HG03342 (cell line): ENCODE measurements around the gene ADRA1B.

Source experiments
- ATAC-seq: cut with Tn5 transposase; IDR thresholded peaks from one replicate; pipeline ENCODE4 v1.9.1; 2021; ENCODE audit warnings: mild to moderate bottlenecking, moderate library complexity; ENCODE audit not compliant: unreplicated experiment

ADRA1B gene

DNA sequence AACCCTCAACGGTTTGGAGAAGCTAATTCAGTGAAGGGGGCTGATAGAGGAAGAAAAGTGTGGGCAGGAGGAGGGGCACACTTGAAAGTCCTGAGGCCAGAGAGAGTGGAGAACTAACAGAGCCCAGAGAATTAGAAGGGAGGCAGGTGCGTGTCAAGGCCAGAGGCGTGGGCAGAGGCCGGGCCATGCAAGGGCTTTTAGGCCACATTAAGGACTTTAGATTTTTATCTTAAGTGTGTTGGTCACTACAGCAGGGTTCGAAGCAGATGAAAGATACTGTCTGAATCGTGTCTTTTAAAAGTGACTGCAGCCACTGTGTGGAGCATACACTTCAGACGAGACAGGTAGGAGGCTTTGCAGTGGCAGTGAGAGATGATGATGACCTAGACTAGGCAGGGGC, 6.7 kb downstream of the ADRA1B start:
- ATAC-seq = no peak

DNA sequence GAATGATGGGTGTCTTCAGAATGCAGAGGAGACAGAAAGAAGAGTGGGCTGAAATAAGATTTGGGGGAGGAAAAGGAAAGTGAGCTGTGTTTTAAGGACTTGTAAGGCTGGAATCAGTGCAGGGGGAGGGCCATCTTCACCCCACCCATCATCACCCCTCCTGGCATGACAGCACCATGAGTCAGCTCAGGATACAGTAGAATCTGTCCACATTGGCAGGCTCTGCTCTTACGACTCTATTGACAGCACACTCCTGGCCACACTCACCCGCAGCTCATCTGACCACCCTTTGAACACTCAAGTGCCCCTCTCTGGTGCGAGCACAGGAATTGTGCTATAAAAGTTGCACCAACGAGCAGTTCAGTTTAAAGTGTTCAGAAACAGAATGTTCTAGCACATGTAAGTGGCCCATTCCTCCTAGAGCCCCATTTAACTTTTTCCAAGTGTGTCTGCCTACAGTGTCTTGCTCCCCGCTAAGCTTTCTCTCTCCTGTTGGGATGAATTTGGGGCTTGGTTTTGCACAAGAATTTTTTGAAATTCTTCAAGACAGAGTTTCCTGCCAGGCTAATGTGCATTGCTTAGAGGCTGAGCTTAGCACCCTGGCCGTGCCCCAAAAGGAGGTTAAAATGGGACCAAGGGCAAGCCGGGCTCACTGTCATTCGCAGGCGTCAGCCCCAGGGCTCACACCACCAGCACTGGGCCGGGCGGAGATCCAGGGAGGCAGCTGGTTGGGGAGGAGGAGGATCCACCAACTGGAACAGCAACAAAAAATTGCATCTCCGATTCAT, 12.0 kb downstream of the ADRA1B start:
- ATAC-seq = no peak

DNA sequence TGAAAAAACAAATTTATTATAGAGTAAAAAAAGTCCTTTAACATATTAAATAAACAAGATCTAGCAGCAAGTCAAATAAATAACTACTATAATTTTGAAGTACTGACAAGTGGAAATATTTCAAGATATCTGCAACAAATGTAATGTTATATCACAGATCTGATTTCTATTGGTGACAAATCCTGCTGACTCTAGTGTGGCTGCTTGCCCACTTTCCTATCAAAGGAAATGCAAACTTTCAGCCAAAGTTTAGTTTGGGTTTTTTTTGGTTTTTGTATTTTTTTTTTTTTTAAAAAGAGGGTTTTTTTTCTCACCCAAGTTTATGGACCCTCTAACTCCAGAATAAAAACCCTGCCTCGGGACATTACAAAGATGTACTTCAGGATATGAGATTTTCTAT, 12.9 kb downstream of the ADRA1B start:
- no peak for ATAC-seq

DNA sequence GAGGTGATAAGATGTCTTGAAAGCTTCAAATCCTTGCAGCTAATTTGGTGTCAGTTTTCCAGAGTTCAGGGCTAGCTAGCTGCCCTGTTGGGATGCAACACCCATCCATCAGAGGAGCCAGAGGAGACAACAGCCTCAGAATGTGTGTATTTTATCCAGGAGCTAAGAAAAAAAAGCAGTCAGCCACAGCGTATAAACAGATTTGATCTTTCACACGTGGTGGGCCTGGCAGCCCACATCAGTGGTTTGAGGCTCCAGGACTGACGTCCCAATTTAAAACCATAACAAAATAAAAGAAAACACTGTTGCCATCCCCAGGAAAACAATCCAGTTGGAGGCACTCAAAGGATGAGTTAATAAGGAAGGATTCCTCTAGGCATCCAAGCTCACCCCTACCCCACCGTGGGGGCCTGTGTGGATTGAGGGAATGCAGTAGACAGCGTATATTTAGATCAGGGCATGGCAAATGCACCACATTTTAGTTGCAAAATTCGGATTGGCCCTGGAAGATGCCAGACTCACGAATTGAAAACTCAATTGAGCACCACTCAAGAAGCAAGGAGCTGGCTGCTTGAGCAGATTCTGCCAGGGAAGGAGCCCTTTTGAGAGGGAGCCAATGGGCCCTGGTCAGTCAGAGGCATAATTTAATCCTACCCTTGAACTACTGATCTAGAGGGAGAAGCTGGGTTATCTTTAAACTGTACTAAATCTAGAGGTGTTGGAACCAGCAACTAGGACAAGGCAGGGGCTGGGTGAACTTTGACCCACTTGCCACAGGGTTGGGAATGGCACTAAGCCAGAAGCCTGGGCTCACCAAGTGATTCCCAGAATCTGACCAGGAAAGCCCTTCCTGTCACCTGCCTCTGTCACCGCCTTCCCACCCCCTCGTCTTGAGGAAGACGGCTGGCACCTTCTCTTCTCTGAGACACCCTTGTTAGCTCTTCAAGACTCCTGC, 17.5 kb downstream of the ADRA1B start:
- ATAC-seq = no peak

DNA sequence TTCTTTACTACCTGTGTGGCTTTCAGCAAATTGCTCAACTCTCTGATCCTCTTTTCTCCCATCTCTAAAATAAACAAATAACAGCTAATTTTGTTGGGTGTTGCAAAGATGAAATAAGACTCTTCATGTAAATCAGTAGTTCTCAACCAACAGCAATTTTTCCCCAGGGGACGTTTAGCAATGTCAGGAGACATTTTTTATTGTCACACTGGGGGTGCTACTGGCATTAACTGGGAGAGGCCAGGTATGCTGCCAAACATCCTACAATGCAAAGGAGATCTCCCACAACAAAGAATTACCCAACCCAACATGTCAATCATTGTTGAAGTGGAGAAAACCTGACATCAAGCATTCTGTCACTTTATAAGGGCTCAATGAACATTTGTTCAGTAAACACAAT, 19.7 kb downstream of the ADRA1B start:
- ATAC-seq = no peak

DNA sequence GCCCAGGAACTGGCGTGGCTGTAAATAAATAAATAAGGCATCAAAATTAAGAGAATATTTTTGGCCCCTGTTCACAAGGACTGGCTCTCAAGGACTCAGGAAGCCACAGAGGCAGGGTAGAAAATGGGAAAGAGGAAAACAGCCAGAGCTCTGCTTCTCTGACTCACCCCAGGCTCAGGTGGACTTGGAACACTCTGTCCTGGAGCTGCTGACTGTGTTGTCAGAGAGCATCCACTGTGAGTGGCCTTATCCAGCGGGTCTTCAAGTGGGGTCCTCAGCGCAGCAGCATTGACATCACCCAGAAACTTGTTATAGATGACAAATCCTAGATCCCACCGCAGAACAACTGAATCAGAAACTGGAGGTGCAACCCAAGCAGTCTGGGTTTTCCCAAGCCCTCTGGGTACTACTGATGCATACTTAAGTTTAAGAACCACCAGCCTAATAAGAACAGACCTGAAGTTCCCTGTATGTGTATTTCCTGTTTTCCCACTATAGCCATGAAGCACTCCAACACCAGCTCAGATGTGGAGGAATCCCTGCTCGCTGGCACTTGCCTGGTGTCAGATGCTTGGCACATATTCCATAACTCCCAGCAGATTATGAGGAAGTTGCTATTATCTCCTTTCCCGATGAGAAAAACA, 20.5 kb downstream of the ADRA1B start:
- no peak for ATAC-seq

DNA sequence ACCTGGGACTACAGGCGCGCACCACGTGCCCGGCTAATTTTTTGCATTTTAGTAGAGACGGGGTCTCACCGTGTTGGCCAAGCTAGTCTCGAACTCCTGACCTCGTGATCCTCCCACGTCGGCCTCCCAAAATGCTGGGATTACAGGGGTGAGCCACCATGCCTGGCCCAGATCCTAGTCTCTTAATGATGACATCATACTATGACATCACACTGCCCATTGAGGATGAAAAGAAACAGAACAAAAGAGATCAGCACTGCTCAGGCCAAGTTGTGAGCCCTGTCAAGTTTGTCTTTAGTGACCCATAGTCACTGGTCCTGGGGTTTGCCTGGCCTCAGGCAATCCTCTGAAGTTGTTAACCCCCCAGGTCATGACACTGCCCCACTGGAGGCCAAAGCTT, 21.3 kb downstream of the ADRA1B start:
- no peak for ATAC-seq

DNA sequence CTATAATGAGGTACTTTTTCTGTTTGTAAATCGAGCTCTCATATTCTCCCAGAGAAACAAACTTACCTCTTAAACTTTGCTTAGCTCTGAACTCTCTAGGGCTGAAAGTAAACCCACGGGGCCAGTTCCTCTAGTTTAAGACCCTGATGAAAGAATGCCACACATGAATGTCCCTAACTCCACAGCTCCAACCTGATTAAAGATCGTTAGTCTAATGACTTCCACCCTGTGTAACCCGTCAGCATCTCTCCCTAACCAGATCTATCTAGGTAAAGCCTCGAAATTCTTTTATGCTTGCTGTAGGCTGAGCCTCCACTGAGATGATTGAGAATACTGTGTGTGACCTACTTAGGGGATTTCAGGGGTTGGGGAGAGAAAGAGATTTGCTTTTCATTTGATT, 27.0 kb downstream of the ADRA1B start:
- no peak for ATAC-seq

DNA sequence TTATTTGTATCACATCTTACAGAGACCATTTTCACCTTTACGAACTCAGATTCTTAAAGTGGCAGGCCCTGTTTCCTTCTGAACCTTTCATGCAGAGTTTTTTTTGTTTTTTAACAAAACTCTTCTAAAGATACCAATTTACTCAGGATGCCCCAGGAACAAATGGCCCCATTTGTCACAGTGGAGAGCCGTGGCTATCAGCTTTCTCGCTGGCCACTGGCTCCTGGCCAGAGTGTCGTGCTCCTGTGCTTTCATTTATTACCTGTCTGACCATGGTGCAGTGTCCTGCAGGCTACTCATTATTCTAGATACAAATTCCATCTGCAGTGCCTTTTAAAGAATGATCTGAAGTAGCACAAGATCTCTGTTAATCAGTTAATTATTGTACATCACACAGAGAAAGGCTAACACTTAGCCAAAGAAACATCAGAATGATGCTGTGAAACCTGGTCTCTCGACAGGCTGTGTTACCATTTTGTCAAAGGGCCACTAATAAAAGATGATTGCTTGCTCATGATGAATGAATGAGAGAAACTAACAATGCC, 27.8 kb downstream of the ADRA1B start:
- no peak for ATAC-seq

DNA sequence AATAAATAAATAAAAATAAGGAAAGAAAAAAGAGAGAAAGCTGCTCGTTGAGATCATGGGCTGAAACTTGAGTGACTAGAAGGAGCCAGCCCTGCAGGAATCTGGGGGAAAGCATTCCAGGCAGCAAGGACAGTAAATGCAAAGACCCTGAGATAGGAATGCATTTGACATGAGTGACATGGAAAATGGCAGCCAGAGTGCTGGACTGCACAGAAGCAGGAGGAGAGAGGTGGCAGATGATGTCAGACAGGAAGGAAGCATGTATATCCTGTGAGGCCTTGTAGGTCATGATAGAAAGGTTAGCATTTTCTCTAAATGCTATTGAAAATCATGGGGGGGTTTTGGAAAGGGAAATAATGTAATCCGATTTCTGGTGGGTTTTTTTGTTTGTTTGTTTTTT, 29.1 kb downstream of the ADRA1B start:
- no peak for ATAC-seq

DNA sequence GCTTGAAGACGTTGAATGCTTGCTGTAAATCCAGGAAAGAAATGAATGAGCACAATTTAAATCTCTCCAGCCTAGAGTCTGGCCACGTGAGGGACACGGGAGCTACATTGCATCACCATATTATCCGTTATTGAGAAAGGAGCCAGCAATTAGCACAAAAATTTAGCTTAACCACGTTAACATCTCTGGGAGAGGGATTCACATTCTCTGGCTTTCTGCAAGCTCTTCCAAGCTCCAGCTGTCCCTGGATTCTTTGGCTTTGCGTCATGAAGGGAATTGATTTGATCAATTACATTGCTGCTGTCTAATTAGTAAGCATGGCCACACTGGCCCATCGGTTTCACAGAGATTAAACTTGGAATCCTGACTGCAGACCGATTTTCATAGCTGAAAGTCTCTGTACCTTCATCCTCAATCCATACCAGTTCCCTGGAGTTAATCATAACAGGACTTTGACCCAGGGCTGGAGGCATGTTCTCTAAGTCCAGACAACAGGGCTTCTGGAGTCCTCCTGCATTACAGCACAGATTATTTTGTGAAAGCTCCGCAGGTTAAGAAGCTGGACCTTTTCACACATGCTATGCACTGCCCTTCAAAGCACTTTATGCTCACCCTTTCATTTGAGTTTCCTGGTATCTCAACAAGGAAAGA, 31.6 kb downstream of the ADRA1B start:
- ATAC-seq = no peak

DNA sequence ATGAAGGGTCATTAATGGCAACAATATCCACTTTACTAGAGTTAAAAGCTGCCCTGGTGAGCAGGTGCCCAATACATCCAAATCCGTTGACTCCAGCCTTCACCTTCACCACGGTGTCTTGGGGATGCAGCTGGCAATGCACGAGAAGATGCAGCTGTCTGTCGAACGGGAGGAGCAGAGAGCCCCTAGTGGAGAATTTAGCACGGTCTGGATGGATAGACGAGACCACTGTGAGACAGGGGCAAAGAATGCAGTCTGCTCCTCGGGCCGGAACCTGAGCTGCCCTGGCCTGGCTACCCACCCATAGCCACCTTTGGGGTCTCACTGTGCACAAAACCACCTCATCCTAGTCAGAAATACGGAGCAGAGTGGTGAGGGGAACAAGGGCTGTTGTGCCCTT, 35.1 kb downstream of the ADRA1B start:
- no peak for ATAC-seq

DNA sequence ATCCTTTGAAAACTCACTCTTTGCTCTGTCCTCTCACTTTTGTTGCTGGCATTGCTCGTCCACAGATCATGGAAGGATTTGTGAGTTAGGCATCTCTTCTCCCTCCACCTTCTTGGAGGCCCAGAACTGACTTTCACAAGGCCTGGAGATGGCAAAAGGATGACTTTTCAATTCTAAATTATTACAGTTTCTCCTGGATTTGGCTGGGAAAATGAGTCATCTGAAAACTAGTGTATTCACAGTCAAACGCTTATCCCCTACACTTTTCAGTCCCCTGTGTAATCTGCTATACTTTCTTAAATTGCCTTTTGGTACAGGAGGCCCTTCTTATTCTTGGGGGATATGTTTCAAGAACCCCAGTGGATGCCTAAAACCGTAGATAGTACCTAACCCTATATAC, 35.6 kb downstream of the ADRA1B start:
- ATAC-seq = no peak

DNA sequence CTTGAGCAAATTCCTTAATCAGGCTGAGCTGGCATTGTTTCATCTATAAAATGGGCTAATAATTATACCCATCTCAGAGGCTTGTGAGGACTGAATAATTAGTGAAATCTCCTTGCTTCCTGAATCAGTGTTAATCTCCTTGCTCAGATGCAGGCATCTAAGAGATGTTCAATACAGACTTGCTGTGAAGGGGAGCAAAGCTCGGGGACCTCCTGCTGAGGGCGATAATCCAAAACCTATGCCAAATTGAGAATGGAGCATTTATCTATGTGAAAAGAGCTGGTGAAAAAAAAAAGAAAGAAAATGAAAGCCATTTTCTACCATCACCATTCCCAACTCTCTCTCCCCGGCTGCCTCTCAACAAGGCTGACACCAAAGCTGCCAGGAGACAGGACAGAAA, 37.3 kb downstream of the ADRA1B start:
- no peak for ATAC-seq

DNA sequence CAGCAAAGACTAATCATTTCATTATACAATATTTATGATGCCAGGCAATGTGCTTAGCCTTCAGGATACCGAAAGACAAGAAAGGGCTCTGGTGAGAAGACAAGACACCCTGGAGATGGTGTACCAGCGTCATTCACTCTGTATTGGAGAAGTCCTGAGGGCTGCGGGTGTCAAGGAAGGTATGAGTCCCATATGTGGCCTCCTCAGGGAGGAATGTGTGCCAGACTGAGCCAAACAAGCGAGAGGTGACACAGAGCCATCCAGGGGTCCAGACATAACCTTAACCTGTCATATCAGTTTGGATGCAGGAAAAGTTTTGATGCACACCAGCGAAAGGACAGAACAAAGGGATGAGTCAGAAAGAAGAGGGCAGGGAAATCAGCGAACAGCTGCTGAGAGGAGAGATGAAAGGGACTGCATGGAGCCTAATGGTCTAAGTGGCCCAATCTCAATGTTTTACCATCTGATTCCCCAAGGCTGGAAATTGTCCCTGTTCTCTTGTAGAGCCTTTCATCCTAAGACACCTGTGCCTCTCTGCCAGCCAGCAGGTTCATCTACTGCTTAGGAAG, 38.9 kb downstream of the ADRA1B start:
- ATAC-seq = no peak

DNA sequence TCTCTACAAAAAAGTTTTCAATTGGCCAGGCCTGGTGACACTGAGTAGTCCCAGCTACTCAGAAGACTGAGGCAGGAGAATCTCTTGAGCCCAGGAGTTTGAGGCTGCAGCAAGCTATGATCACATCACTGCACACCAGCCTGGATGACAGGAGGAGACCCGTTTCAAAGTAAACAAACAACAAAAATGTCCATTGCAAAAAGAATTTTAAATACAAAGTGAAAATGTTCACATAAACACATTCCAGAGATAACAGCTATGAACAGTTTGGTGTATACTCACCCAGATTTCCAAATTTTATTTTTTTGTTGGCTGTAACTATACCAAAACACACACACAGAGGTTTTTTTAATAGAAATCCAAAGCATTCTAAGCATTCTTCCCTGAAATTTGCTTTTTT, 39.8 kb downstream of the ADRA1B start:
- ATAC-seq = no peak

DNA sequence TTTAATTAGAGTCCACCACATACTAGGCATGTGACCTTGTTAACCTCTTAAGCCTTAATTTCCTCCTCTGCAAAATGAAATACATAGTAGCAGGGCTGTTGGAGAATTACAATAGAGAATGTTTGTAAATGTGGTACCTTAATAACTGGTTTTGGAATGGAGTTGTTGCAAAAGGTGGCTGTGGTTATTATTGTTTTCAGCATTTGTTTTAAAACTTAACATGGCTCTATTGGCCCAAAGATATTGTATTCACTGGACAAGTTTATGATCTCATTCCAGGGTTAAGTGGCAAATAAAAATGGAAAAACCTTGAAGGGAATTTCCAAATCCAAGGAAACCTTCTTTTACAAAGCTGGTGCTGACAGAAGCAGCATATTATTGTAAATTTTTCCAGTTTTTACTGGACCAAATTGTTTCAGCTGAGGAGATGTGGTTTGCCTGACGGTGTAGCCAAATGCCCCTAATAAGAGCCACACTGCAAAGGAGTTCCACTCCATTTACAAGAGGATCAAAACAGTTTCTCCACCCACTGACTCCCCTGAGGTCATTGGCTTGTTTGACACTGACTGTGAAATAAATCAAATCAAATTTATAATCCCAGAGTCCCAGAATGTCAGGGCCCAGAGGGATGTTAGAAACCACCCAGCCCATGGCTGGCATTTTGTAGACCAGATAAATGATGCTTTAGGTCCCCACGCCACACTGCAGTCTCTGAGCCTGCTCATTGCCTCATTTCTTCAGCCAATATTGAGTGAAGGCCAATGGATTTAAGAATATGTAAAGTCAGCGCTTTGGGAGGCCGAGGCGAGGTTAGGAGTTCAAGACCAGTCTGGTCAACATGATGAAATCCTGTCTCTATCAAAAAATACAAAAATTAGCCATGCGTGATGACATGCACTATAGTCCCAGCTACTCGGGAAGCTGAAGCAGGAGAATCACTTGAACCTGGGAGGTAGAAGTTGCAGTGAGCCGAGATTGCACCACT, 45.2 kb downstream of the ADRA1B start:
- no peak for ATAC-seq

DNA sequence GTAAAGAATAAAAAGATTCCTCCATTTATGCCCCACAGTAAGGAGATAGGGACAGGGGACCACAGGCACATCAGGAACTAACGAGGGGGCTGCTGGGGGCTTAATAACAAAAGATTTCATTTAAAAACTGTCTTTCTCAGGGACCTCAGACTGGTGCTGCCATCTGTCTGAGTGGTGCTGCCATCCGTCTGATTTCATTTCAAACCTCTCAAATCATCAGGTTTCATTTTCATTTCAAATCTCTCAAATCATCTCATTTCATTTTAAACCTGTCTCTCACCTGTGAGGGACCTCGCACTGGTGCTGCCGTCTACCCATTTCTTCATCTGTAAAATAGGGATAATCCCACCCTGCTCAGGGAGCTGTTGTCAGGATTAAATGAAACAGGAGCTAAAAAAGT, 45.9 kb downstream of the ADRA1B start:
- no peak for ATAC-seq

DNA sequence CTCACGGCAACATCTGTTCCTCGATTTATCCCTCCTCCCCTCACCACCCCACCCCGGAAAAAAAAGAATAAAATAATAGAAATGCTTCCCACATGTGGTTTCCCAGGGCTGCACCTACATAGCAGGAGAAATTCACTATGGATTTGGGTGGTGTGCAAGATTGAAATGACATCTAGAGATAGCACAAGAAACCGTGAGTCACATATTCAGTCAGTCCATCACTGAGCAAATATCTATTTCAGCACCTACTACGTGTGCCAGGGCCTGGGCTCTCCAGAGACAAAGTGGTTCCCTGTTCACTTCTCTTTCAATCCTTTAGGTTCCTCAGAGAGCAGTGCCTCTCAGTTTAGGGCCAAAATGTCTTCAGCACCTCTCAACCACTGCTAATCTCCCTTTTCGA, 47.7 kb downstream of the ADRA1B start:
- no peak for ATAC-seq
